T-helper 2 cell treated with Interferon-gamma antibody and Interleukin-4, amounts not matched to agents 100 ng/mL and 5 ng/mL, for 36 hours (primary cell): ENCODE data around the gene GRK6. TPM values are rescaled to one million over a fixed set of nuclear protein-coding genes. Genes with fewer than 3 reads are reported as not detected.

Experiments
- intact Hi-C: fragments of 100-400 bp; cut with micrococcal nuclease; formaldehyde crosslinking; loops from one replicate; pipeline ENCODE4 v1.15.1; 2023
- total RNA-seq: library from RNA; stranded (reverse); gene quantifications from 2 replicates; pipeline ENCODE4 v1.2.3, GENCODE V29; 2022

Gene GRK6
- total RNA-seq, 1 donor from 2014 or later: 232 TPM

- intact Hi-C loops: no loop called here
Measured at GRCh38 chr5:177468329-177468684, 41.8 kb downstream of the GRK6 start.

- intact Hi-C loops: no loop called here
Measured at GRCh38 chr5:177468685-177469628, 42.5 kb downstream of the GRK6 start.

- intact Hi-C loops: loop anchor here (2.0 kb wide), 1 partner anchor 13 kb away; no protein-coding TSS in a partner anchor
Measured at GRCh38 chr5:177469750-177470525, 43.5 kb downstream of the GRK6 start.

- intact Hi-C loops: loop anchor here (2.0 kb wide), 1 partner anchor 14 kb away; no protein-coding TSS in a partner anchor
Measured at GRCh38 chr5:177470759-177471536, 44.5 kb downstream of the GRK6 start.

- intact Hi-C loops: loop anchor here (2.0 kb wide), 1 partner anchor 15 kb away; no protein-coding TSS in a partner anchor
Measured at GRCh38 chr5:177471610-177472356, 45.3 kb downstream of the GRK6 start.

- intact Hi-C loops: no loop called here
Measured at GRCh38 chr5:177472460-177473442, 46.3 kb downstream of the GRK6 start.

- intact Hi-C loops: no loop called here
Measured at GRCh38 chr5:177473443-177474001, 47.0 kb downstream of the GRK6 start, which contains the start of gene DBN1. Gene DBN1 (minus strand): TSS chr5:177473634. CDS start chr5:177473521, 113 bp downstream.

GRCh38 chr5:177474002-177474476, 47.6 kb downstream of the GRK6 start:
- intact Hi-C loops: no loop called here

- intact Hi-C loops: no loop called here
Measured at GRCh38 chr5:177474846-177475562, 48.5 kb downstream of the GRK6 start.

- intact Hi-C loops: no loop called here
Measured at GRCh38 chr5:177475563-177476427, 49.3 kb downstream of the GRK6 start.

GRCh38 chr5:177476531-177477233, 50.2 kb downstream of the GRK6 start:
- intact Hi-C loops: no loop called here

- intact Hi-C loops: no loop called here
Measured at GRCh38 chr5:177477701-177478477, 51.4 kb downstream of the GRK6 start.

GRCh38 chr5:177478711-177479646, 52.5 kb downstream of the GRK6 start:
- intact Hi-C loops: loop anchor here (1.0 kb wide), 1 partner anchor 18 kb away; the partner anchor contains the start of gene PDLIM7

- intact Hi-C loops: loop anchor here (1.0 kb wide), 1 partner anchor 18 kb away; the partner anchor contains the start of gene PDLIM7
Measured at GRCh38 chr5:177479774-177480173, 53.3 kb downstream of the GRK6 start.
